NCI-H1694 (cell line): Measurements from ENCODE around the gene TPCN2.
"Not testable (repeated sequence)": the region's sequence is repeated elsewhere in the genome, so short reads cannot be mapped to it uniquely, and the experiment has no call there.

ENCODE experiments used
- DNase-seq: peaks from one replicate; lab custom pipeline; 2025; lab: John Stamatoyannopoulos, UW

Gene TPCN2

GRCh38 chr11:69130654-69131053, 81.9 kb downstream of the TPCN2 start:
- no peak for DNase-seq

GRCh38 chr11:69131121-69131566, 82.4 kb downstream of the TPCN2 start:
- no peak for DNase-seq

GRCh38 chr11:69131644-69132300, 83.0 kb downstream of the TPCN2 start:
- no peak for DNase-seq

DNA sequence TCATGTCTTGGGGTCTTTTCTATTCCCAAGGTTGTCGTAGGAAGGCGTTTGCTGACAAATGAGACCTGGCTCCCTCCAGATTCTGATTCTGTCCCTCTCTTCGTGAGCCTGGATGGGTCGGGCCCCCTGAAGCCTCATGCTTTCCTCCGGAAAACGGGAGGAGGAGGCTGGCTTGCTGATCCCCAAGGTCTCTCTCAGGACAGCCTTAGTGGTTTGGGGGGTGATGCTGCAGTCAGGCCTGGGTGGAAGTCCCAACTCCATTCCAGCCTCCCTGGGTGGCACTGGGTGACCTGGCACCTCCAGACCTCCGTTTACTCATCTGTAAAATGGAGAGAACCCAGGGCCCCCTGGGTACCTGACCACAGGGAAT, 83.6 kb downstream of the TPCN2 start:
- no peak for DNase-seq

DNA sequence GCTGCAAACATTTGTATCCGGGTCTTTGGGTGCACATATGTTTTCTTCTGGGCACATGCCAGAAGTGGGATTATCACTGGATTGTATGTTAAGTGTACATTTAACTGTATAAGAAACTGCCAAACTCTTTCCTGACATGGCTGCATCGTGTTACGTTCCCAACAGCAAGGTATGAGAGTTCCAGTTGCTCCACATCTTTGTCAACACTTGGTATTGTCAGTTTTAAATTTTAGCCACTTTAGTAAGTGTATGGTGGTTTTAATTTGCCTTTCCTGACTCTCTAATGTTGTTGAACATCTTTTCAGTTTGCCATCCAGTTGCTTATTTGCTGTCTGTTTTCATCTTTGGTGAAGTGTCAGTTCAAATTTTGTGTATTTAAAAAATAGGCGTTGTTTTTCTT, 84.5 kb downstream of the TPCN2 start:
- DNase-seq, result no peak

- not testable (repeated sequence) for DNase-seq
Observed at GRCh38 chr11:69134182-69134581, 85.5 kb downstream of the TPCN2 start.

DNA sequence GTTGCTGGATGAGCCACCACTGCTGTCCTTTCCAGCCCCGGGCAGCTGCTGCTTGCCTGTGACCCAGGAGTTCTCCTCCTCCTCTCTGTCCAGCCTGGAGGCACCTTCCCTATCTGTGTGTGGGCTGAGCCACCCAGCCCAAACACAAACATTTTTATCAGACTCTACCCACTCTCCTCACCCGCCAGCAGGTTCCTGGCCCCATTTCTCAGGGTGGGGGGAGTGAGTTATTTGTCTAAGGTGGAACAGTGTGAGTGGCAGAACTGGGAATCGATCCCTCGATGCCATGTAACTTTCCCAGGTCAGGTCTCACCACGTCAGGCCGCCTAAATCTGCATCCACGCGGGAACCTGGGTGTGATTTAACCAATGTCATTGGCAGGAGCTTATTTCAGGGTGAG, 86.2 kb downstream of the TPCN2 start:
- DNase-seq, result no peak

GRCh38 chr11:69135420-69136363, 87.0 kb downstream of the TPCN2 start:
- no peak for DNase-seq

DNA sequence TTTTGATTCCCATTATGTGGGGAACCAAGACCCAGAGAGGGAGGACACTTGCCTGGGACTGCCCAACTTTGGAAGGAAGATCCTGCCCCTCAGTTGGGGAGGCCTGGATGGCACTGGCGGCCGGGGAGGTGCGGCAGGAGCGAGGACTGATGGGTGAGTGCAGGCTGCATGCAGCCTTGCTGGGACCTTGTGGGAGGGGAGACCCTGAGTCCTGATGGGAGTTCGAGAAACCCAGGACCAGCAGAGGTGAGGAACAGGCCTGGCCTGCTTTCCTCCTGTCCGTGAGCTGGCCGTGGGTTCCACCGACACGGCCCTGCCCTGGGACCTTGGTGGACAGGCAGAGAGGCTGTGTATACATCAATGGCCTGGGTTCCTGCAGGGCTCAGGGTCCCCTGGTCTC, 87.7 kb downstream of the TPCN2 start:
- DNase-seq, result no peak

- no peak for DNase-seq
Observed at GRCh38 chr11:69137151-69137844, 88.6 kb downstream of the TPCN2 start.

GRCh38 chr11:69138265-69138664, 89.5 kb downstream of the TPCN2 start:
- no peak for DNase-seq

- DNase-seq, result not testable (repeated sequence)
Observed at GRCh38 chr11:69140161-69140560, 91.4 kb downstream of the TPCN2 start.

DNA sequence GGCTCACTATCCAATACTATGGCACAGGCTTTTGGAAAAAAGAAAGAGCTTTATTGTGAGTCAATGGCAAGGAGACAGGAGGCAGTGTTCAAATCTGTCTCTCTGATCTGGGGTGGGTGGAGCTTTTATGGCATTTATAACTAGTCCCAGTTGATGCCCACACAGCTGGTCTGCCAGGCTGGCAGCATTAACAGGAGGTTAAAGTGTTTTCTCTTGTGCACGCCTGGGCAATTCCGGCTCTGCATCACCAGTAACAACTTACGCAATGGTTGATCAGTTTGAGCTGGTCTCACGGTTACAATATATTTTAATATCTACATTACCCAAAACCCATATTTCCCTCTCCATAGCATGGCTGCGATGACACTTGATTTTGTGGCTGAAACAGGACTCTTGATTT, 91.9 kb downstream of the TPCN2 start:
- DNase-seq, result no peak

DNA sequence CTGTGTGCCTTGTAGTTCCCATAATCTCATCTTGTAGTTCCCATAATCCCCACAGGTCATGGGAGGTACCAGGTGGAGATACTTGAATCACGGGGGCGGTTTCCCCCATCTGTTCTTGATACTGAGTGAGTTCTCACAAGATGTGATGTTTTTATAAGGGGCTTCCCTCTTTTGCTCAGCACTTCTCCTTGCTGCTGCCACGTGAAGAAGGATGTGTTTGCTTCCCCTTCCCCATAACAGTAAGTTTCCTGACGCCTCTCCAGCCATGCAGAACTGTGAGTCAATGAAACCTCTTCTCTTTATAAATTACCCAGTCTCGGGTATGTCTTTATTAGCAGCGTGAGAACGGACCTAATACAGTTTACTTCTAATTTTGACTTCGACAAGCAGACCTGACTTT, 93.0 kb downstream of the TPCN2 start:
- DNase-seq, result no peak

GRCh38 chr11:69142895-69143294, 94.2 kb downstream of the TPCN2 start:
- DNase-seq, result no peak

- DNase-seq, result no peak
Observed at GRCh38 chr11:69144316-69145049, 95.8 kb downstream of the TPCN2 start.

- no peak for DNase-seq
Observed at GRCh38 chr11:69145050-69145380, 96.3 kb downstream of the TPCN2 start.

GRCh38 chr11:69148377-69148762, 99.6 kb downstream of the TPCN2 start:
- DNase-seq, result no peak

DNA sequence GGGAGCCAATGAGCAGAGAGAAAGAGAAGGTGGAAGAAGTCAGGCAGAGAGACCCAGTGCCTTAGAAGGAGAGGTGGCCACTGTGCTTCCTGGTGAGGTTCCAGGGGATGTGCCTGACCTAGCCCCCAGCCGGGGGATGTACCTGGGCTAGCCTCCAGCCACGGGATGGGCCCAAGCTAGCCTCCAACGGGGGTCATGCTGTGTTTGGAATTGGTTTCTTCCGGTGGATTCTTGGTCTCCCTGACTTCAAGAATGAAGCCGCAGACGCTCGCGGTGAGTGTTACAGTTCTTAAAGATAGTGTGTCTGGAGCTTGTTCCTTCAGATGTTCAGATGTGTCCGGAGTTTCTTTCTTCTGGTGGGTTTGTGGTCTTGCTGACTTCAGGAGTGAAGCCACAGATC, 100.1 kb downstream of the TPCN2 start:
- DNase-seq, result no peak

DNA sequence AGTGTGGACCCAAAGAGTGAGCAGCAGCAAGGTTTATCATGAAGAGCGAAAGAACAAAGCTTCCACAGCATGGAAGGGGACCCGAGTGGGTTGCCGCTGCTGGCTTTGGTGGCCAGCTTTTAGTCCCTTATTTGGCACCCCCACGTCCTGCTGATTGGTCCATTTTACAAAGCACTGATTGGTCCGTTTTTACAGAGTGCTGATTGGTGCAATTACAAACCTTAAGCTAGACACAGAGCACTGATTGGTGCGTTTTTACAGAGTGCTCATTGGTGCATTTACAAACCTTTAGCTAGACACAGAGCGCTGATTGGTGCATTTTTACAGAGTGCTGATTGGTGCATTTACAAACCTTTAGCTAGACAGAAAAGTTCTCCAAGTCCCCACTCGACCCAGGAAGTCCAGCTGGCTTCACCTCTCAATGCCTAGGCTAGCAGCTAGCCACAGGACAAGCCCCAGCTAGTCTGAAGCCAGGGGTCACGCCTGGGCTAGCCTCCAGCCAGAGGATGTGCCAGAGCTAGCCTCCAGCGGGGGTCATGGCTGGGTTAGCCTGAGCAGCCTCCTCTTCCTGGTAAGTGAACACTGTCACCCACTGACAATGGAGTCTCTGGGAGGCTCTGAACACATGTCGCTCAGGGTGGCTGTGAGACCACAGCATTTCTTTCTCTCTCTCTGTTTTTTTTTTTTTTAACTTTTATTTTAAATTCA, 100.8 kb downstream of the TPCN2 start:
- not testable (repeated sequence) for DNase-seq

- DNase-seq, result no peak
Observed at GRCh38 chr11:69150175-69150574, 101.4 kb downstream of the TPCN2 start.

DNA sequence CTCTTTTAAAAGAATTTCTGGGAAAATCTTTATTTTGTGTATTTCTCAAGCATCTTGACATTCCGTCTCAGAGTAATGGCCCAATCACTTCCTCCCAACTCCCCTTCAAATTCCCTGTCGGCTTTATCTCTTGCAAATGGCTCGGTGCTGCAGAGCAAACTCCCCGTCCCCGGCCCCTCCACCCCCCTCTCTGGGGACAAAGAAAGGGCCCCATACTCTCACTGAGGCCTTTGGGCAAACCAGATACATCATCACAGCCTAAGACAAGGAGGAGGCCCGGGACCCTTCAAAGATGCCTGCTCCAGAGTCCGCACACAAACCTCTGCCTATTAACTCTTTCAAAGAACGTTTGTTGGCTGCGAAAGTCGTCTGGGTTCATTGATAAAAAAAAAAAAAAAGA, 103.1 kb downstream of the TPCN2 start:
- DNase-seq, result no peak
